Ectodermal cell (in vitro differentiated cells): ENCODE data around the gene KCTD3.

Source experiments
- H3K27ac ChIP-seq: 2 replicates; pipeline ENCODE4 v1.7.0; 2013; ENCODE audit warnings: mild to moderate bottlenecking, low read depth, low read length; ENCODE audit not compliant: insufficient read depth, poor library complexity, severe bottlenecking
- H3K27me3 ChIP-seq: 2 replicates; pipeline ENCODE4 v1.7.0; 2013; ENCODE audit warnings: mild to moderate bottlenecking, low read length; ENCODE audit not compliant: insufficient read depth, control insufficient read depth, poor library complexity, severe bottlenecking
- H3K36me3 ChIP-seq: one replicate; pipeline ENCODE4 v1.7.0; 2013; ENCODE audit warnings: low read length; ENCODE audit not compliant: control insufficient read depth, insufficient read depth
- H3K4me1 ChIP-seq: one replicate; pipeline ENCODE4 v1.7.0; 2013; ENCODE audit warnings: low read length; ENCODE audit not compliant: control insufficient read depth, insufficient read depth
- H3K4me3 ChIP-seq: 2 replicates; pipeline ENCODE4 v1.7.0; 2013; ENCODE audit warnings: low read depth, low read length, control low read depth; ENCODE audit not compliant: insufficient read depth
- H3K9me3 ChIP-seq: 2 replicates; pipeline ENCODE4 v1.7.0; 2013; ENCODE audit warnings: mild to moderate bottlenecking, low read length, moderate library complexity; ENCODE audit not compliant: control insufficient read depth
- WGBS, 2 experiments: methylation state at CpG; one replicate each; pipeline ENCODE4 v1.1.7; 2013; ENCODE audit warnings: missing lambda C conversion rate in 2 of 2; 5-methylcytosine and 5-hydroxymethylcytosine counted together

Gene KCTD3

DNA sequence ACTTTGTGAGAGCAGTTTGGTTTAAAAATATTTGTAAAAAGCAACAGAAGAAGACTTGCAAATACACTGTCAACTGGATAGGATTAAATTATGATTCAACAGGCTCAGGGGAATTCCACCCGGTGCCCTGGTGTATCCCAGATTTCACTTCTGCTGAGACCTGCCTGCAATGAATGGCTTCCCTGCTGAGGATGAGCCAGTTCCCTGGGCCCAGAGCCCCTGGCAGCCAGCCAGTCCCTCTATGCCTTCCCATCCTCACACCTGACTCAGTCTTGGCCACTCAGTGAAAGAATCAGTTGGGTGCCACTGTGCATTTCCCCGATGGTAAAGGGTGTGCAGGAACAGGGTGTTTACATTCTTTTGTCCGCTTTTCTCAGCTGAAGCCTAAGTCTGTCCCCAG, 64.4 kb downstream of the KCTD3 start:
- WGBS, 2 experiments: 55 to 58% methylated on average over 3 of the region's 3 CpGs

DNA sequence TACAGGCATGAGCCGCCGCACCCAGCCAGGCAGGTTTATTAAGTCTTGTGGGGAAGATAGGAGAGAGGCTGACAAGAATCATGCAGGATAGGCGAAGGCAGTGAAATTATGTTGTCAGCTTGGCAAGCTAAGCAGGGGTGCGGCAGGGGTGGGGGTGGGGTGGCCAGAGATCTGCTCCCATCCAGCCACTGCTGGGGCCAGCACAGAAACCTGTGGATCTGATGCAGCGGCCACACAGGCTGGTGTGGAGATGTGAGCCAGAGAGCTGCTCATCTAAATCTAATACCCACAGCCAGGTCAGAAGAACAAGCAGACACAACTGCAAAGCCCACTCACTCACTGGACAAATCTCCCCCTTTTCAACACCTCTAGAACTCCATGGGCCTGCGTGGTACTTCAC, 68.7 kb downstream of the KCTD3 start:
- 93 to 97% methylated on average over 6 of the region's 6 CpGs for WGBS, 2 experiments
- H3K9me3 ChIP-seq: no peaks in the 10 kb centered on the region
- H3K36me3 ChIP-seq: no peaks in the 10 kb centered on the region
- no peak overlapping the region for H3K27ac ChIP-seq
- H3K4me1 ChIP-seq: no peaks in the 10 kb centered on the region
- H3K27me3 ChIP-seq: no peaks in the 10 kb centered on the region
- no peak overlapping the region for H3K4me3 ChIP-seq

More for the DNA sequence above, 64.4 kb downstream of the KCTD3 start:
- Histone ChIP-seq H3K36me3 (no peaks in the 10 kb centered on the region), H3K9me3 (no peaks in the 10 kb centered on the region), H3K27me3 (no peaks in the 10 kb centered on the region), H3K27ac (no peak overlapping the region), H3K4me3 (no peak overlapping the region), H3K4me1 (no peaks in the 10 kb centered on the region)

DNA sequence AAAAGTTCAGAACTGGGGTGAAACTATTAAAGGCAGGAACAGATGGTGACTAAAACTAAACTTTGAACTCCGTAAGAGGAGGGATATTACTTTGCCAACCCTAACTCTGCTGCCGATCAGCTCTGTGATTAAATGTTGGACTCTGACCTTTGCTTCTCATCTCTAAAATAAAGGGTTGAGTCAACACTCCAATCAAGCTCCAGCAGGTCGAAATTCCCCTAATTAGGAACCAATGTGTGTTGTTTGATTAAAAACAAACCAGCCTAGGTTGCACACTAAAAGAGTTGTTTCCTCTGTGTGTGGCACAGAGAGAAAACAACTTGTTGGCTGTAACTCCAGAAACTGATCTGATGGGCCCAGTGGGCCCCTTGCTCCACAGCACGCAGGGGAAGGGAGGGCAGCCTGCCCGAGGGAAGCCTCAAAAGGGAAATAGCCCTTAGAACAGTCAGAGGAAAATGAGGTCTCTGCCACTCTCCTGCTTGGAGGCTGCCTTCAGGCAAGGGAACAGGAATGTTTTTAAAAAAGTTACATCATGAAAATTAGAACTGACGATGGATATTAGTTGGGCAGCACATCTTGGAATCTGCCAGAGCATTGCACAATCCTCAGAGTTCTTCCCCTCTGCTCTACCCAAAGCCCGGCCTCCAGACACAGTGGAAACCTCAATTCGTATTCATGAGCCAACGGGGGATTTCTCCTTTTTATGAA, 69.3 kb downstream of the KCTD3 start:
- no peaks in the 10 kb centered on the region for H3K36me3 ChIP-seq
- H3K4me3 ChIP-seq: no peak overlapping the region
- H3K4me1 ChIP-seq: no peaks in the 10 kb centered on the region
- WGBS, 2 experiments: 86% methylated on average over 9 of the region's 9 CpGs
- H3K27ac ChIP-seq: no peak overlapping the region
- H3K27me3 ChIP-seq: no peaks in the 10 kb centered on the region
- no peaks in the 10 kb centered on the region for H3K9me3 ChIP-seq

DNA sequence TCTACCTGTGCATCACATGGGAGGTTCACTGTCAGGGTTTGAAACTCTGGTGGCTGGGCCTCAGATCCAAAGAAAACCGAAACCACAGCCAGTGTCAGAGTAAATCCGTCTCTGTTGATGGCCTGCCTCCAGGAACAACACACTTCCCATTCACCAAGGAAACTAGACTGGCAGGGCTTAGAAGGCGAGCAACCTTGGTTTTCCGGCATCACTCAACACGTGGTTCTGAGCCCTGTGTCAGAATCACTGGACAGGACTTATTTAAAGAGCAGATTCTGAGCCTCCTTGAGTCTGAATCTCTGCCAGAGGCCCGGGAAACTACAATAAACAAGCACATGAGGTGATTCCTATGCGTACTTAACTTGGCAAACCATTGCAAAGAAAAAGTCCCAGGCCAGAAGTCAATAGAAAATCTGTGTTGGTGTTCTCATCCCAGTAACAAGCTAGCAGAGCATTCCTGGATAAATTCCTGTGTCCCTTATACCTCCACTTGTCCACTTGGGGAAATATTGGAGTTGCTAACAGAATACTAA, 70.0 kb downstream of the KCTD3 start:
- Histone ChIP-seq H3K27ac (no peak overlapping the region), H3K4me3 (no peak overlapping the region)
- 90% methylated on average over 7 of the region's 7 CpGs for WGBS, 2 experiments

GRCh38 chr1:215640429-215641148, 73.5 kb downstream of the KCTD3 start:
- Histone ChIP-seq H3K4me3 (no peak overlapping the region), H3K4me1 (no peaks in the 10 kb centered on the region), H3K36me3 (no peaks in the 10 kb centered on the region), H3K9me3 (no peaks in the 10 kb centered on the region), H3K27me3 (no peaks in the 10 kb centered on the region), H3K27ac (no peak overlapping the region)
- 91 to 96% methylated on average over 15 to 18 of the region's 18 CpGs for WGBS, 2 experiments

More for the DNA sequence above, 70.0 kb downstream of the KCTD3 start:
- Histone ChIP-seq H3K36me3 (no peaks in the 10 kb centered on the region), H3K27me3 (no peaks in the 10 kb centered on the region), H3K9me3 (no peaks in the 10 kb centered on the region), H3K4me1 (no peaks in the 10 kb centered on the region)

GRCh38 chr1:215643592-215644321, 76.7 kb downstream of the KCTD3 start:
- WGBS, 2 experiments: 95% methylated on average over 4 of the region's 4 CpGs
- no peak overlapping the region for H3K4me3 ChIP-seq
- H3K36me3 ChIP-seq: no peaks in the 10 kb centered on the region
- H3K27ac ChIP-seq: no peak overlapping the region
- H3K27me3 ChIP-seq: no peaks in the 10 kb centered on the region
- no peaks in the 10 kb centered on the region for H3K4me1 ChIP-seq
- no peaks in the 10 kb centered on the region for H3K9me3 ChIP-seq

DNA sequence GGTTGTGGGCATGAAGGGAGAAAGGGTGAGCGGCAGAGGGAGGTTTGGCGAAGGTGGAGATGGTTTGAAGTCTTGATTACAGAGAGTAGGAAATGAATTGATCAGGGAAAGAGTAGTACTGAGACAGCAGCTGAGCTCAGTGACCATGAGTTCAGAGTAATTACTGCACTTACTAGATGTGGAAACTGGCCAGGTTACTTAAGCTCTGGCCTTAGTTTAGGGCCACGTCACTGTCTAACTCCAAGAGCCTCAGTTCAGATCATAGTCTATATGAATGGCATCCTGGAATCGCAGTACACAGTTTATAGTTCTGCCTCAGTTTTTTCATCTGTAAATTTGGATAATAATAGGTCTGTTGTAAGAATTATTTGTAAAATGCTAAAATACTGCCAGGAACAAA, 78.1 kb downstream of the KCTD3 start:
- no peaks in the 10 kb centered on the region for H3K4me1 ChIP-seq
- no peak overlapping the region for H3K4me3 ChIP-seq
- no peaks in the 10 kb centered on the region for H3K27me3 ChIP-seq
- WGBS, 2 experiments: 94 to 95% methylated on average over 4 of the region's 4 CpGs
- no peak overlapping the region for H3K27ac ChIP-seq
- H3K36me3 ChIP-seq: no peaks in the 10 kb centered on the region
- H3K9me3 ChIP-seq: no peaks in the 10 kb centered on the region

DNA sequence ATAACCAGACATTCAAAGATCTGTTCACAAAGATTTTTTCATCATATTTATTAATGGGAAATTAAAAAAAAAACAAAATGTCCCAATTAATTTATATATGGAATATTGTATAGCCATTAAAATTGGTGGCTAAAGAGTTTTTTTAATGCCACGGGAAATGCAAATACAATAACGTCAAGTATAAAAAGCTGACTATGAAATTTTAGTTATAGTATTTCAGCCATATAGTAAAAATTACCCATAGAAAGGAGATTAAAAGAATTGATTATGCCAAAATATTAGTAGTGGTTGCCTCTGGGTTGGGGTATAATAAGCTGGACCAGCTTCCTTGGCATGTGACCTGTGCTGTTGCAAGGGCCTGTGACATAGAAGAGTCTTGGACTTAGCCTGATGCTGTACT, 78.8 kb downstream of the KCTD3 start:
- Histone ChIP-seq H3K4me1 (no peaks in the 10 kb centered on the region), H3K27me3 (no peaks in the 10 kb centered on the region), H3K4me3 (no peak overlapping the region), H3K27ac (no peak overlapping the region), H3K36me3 (no peaks in the 10 kb centered on the region), H3K9me3 (no peaks in the 10 kb centered on the region)
- WGBS, 2 experiments: 100% methylated on average over 2 of the region's 2 CpGs; no CpG with 5 or more reads in 1 of the 2 experiments

DNA sequence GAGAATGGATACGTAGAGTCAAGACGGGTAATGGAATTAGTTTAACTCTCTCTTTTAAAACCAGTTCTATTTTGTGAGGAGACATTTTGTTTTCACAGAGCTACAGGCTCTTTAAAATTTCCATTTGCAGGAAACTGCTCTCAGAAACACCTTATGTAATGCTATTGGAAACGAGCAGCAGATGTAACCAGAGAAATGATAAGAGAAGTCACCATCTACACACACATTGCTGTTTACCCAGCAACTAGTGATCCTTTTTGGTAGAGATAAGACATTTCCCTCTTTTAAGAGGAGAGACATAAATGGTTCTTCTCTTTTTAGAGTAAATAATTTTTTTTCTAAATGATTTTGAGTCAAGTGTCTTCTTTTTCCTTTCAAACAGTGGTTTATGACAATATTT, 80.6 kb downstream of the KCTD3 start:
- Histone ChIP-seq H3K4me3 (no peak overlapping the region), H3K27me3 (no peaks in the 10 kb centered on the region), H3K36me3 (no peaks in the 10 kb centered on the region), H3K4me1 (no peaks in the 10 kb centered on the region), H3K9me3 (no peaks in the 10 kb centered on the region), H3K27ac (no peak overlapping the region)
- WGBS, 2 experiments: 92 to 95% methylated on average over 2 to 3 of the region's 3 CpGs

DNA sequence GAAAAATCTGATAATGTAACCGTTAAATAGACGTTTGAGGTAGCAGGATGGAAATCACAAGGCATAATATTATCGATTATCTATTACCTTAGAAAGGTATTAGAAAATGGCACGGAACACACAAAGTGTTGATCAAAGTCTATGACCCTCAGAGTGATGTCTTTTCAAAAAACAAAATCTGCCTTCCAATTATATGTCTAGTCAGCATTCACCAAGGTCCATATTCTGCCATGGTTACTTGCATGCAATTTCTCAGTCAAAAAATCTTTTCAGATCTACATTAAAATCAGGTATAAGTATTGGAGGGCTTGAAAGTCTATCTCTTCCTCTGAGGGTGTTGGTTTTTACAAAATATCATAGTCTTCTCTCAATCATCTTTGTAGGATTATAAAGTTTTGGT, 81.9 kb downstream of the KCTD3 start:
- Histone ChIP-seq H3K9me3 (no peaks in the 10 kb centered on the region), H3K27ac (no peak overlapping the region), H3K4me3 (no peak overlapping the region), H3K36me3 (no peaks in the 10 kb centered on the region), H3K27me3 (no peaks in the 10 kb centered on the region), H3K4me1 (no peaks in the 10 kb centered on the region)
- 99 to 100% methylated on average over 4 of the region's 4 CpGs for WGBS, 2 experiments
